ENCODE measurements around the gene PRR19. TPM values are rescaled to one million over a fixed set of nuclear protein-coding genes. Genes with fewer than 3 reads are reported as not detected.

The PRR19 gene
- total RNA-seq, 1 experiment from 2014 or later, result not detected

- H3K4me2 ChIP-seq (ENCODE audit: low read length), result no peak overlapping the region
- H4K20me1 ChIP-seq (ENCODE audit: low read length), result no peaks in the 10 kb centered on the region
- DNase-seq (no peak), ATAC-seq (no peak)
- TF ChIP-seq EZH2 (IDR thresholded peaks at IDR 0.05; ENCODE audit: low read length, unreplicated experiment) (no peak), EZH2phosphoT487 (IDR thresholded peaks at IDR 0.05; ENCODE audit: borderline replicate concordance, low read length) (no peak), CTCF (conservative IDR thresholded peaks at IDR 0.05; ENCODE audit: low read depth, low read length) (no peak)
- intact Hi-C loops (cut with micrococcal nuclease), result no loop called here
- H3K4me1 ChIP-seq (ENCODE audit: insufficient read depth, low read length), result no peaks in the 10 kb centered on the region
- no peaks in the 10 kb centered on the region for H3K27me3 ChIP-seq (ENCODE audit: low read length)
- POLR2A ChIA-PET (ENCODE audit: unreplicated experiment), result no interaction called here
- no peak overlapping the region for H3K9ac ChIP-seq (ENCODE audit: low read length)
- no peaks in the 10 kb centered on the region for H3K9me3 ChIP-seq (ENCODE audit: low read length)
- H3F3A ChIP-seq (ENCODE audit: low read length, unreplicated experiment), result no peaks in the 10 kb centered on the region
- no peaks in the 10 kb centered on the region for H3K9me2 ChIP-seq (replicated peaks; ENCODE audit: low read length)
- H3K79me2 ChIP-seq (ENCODE audit: low read length), result no peaks in the 10 kb centered on the region
- no TSS peak for BruUV-seq (replicated peaks)
- no peak overlapping the region for H2AFZ ChIP-seq (ENCODE audit: low read length)
- H3K27ac ChIP-seq (ENCODE audit: low read length), result no peak overlapping the region
- H3K4me3 ChIP-seq (ENCODE audit: low read length), result no peak overlapping the region
- no peaks in the 10 kb centered on the region for H3K36me3 ChIP-seq (ENCODE audit: low read depth, low read length)
- CTCF ChIA-PET, result no interaction called here
These were observed 6.0 kb upstream of the PRR19 start for GRCh38 chr19:42295831-42296525.

- Histone ChIP-seq H3K9me2 (replicated peaks; ENCODE audit: low read length) (no peaks in the 10 kb centered on the region), H3K9me3 (ENCODE audit: low read length) (no peaks in the 10 kb centered on the region), H3K27me3 (ENCODE audit: low read length) (no peaks in the 10 kb centered on the region), H3F3A (ENCODE audit: low read length, unreplicated experiment) (no peaks in the 10 kb centered on the region), H2AFZ (ENCODE audit: low read length) (no peak overlapping the region), H4K20me1 (ENCODE audit: low read length) (no peaks in the 10 kb centered on the region), H3K4me1 (ENCODE audit: insufficient read depth, low read length) (no peaks in the 10 kb centered on the region), H3K4me3 (ENCODE audit: low read length) (no peak overlapping the region), H3K79me2 (ENCODE audit: low read length) (no peaks in the 10 kb centered on the region), H3K4me2 (ENCODE audit: low read length) (no peak overlapping the region), H3K36me3 (ENCODE audit: low read depth, low read length) (no peaks in the 10 kb centered on the region), H3K27ac (ENCODE audit: low read length) (no peak overlapping the region), H3K9ac (ENCODE audit: low read length) (no peak overlapping the region)
- intact Hi-C loops (cut with micrococcal nuclease), result no loop called here
- no peak for ATAC-seq
- no peak for TF ChIP-seq EZH2phosphoT487 (IDR thresholded peaks at IDR 0.05; ENCODE audit: borderline replicate concordance, low read length)
- TF ChIP-seq CTCF (conservative IDR thresholded peaks at IDR 0.05; ENCODE audit: low read depth, low read length), result no peak
- no peak for TF ChIP-seq EZH2 (IDR thresholded peaks at IDR 0.05; ENCODE audit: low read length, unreplicated experiment)
- BruUV-seq (replicated peaks), result no TSS peak
- ChIA-PET CTCF (no interaction called here), POLR2A (ENCODE audit: unreplicated experiment) (no interaction called here)
- DNase-seq, result no peak
These were observed 4.9 kb upstream of the PRR19 start for GRCh38 chr19:42297039-42297438.

DNA sequence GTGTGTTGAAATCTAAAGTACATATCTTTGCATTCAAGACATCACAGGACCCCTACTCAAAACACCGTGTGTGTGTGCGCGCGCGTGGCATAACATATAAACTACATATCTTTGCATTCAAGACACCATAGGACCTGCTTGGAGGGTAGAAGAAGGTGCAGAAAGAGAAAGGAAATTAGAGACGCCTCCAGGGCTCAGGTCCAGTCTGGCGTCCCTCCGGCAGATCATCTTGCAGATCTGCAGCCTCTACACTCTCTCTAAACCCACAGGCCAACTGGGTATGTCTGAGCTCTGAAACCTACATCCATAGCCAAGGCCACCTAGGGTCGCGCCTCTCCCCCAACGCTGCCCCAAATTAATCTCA is 1.2 kb downstream of the PRR19 start:
- H3K9me2 ChIP-seq (replicated peaks; ENCODE audit: low read length), result no peaks in the 10 kb centered on the region
- ChIA-PET POLR2A (ENCODE audit: unreplicated experiment) (no interaction called here), CTCF (no interaction called here)
- no peaks in the 10 kb centered on the region for H3K79me2 ChIP-seq (ENCODE audit: low read length)
- H3K27ac ChIP-seq (ENCODE audit: low read length), result no peak overlapping the region
- H3K4me1 ChIP-seq (ENCODE audit: insufficient read depth, low read length), result no peaks in the 10 kb centered on the region
- no peaks in the 10 kb centered on the region for H3K36me3 ChIP-seq (ENCODE audit: low read depth, low read length)
- H3K9ac ChIP-seq (ENCODE audit: low read length), result no peak overlapping the region
- no peak for TF ChIP-seq EZH2phosphoT487 (IDR thresholded peaks at IDR 0.05; ENCODE audit: borderline replicate concordance, low read length)
- TF ChIP-seq EZH2 (IDR thresholded peaks at IDR 0.05; ENCODE audit: low read length, unreplicated experiment), result no peak
- no peak for TF ChIP-seq CTCF (conservative IDR thresholded peaks at IDR 0.05; ENCODE audit: low read depth, low read length)
- intact Hi-C loops (cut with micrococcal nuclease), result no loop called here
- no peaks in the 10 kb centered on the region for H3K9me3 ChIP-seq (ENCODE audit: low read length)
- no peak overlapping the region for H3K4me3 ChIP-seq (ENCODE audit: low read length)
- no peak overlapping the region for H3K4me2 ChIP-seq (ENCODE audit: low read length)
- no peak for DNase-seq
- no TSS peak for BruUV-seq (replicated peaks)
- no peaks in the 10 kb centered on the region for H3K27me3 ChIP-seq (ENCODE audit: low read length)
- no peaks in the 10 kb centered on the region for H3F3A ChIP-seq (ENCODE audit: low read length, unreplicated experiment)
- H2AFZ ChIP-seq (ENCODE audit: low read length), result no peak overlapping the region
- ATAC-seq, result no peak
- H4K20me1 ChIP-seq (ENCODE audit: low read length), result no peaks in the 10 kb centered on the region

Measured in PC-3 (cell line).